ENCODE data around the gene FOXN3. TPM values are rescaled to one million over a fixed set of nuclear protein-coding genes. Genes with fewer than 3 reads are reported as not detected.

Gene FOXN3
- total RNA-seq, 2 donors from 2014 or later = 42.3 to 61.6 TPM

- no peaks in the 10 kb centered on the region for H3K27me3 ChIP-seq
- DNase-seq = no peak
- intact Hi-C loops (cut with DNase I) = no loop called here
Measured at GRCh38 chr14:89175881-89176799, 240.9 kb downstream of the FOXN3 start.

GRCh38 chr14:89171628-89172027, 245.4 kb downstream of the FOXN3 start:
- Histone ChIP-seq H3K4me1 (no peaks in the 10 kb centered on the region), H3K9me3 (peaks cover 0 to 4% (median 0%) of the 10 kb centered on the region in 3 donors), H3K36me3 (replicated peaks in 1 of 2; ENCODE audit: insufficient read depth in 1 of 2, low read depth in 2 of 2) (no peaks in the 10 kb centered on the region), H3K27me3 (no peaks in the 10 kb centered on the region), H3K4me3 (no peak overlapping the region), H3K27ac (no peak overlapping the region)
- intact Hi-C loops (cut with DNase I) = no loop called here
- ATAC-seq = no peak
- no peak for DNase-seq
- TF ChIP-seq CTCF (IDR thresholded peaks at IDR 0.05) (no peak), POLR2A (IDR thresholded peaks at IDR 0.05) (no peak)

More at GRCh38 chr14:89175881-89176799, 240.9 kb downstream of the FOXN3 start:
- no peaks in the 10 kb centered on the region for H3K4me1 ChIP-seq
- WGBS, 2 donors = 65 to 68% methylated on average over 8 of the region's 8 CpGs
- no peak for TF ChIP-seq POLR2A (IDR thresholded peaks at IDR 0.05)
- no peak for TF ChIP-seq CTCF (IDR thresholded peaks at IDR 0.05)
- H3K4me3 ChIP-seq = no peak overlapping the region
- H3K36me3 ChIP-seq (replicated peaks in 1 of 2; ENCODE audit: insufficient read depth in 1 of 2, low read depth in 2 of 2) = no peaks in the 10 kb centered on the region
- peaks cover 0 to 4% (median 0%) of the 10 kb centered on the region in 3 donors for H3K9me3 ChIP-seq
- ATAC-seq = no peak
- H3K27ac ChIP-seq = no peak overlapping the region

- TF ChIP-seq CTCF (IDR thresholded peaks at IDR 0.05) (no peak), POLR2A (IDR thresholded peaks at IDR 0.05) (no peak)
- no peak overlapping the region for H3K27ac ChIP-seq
- no peaks in the 10 kb centered on the region for H3K4me1 ChIP-seq
- intact Hi-C loops (cut with DNase I) = no loop called here
- peaks cover 0 to 4% (median 0%) of the 10 kb centered on the region in 3 donors for H3K9me3 ChIP-seq
- ATAC-seq (no peak), DNase-seq (no peak)
- no peaks in the 10 kb centered on the region for H3K27me3 ChIP-seq
- WGBS, 2 donors = 51 to 53% methylated on average over 2 of the region's 2 CpGs
- H3K36me3 ChIP-seq (replicated peaks in 1 of 2; ENCODE audit: insufficient read depth in 1 of 2, low read depth in 2 of 2) = no peaks in the 10 kb centered on the region
- no peak overlapping the region for H3K4me3 ChIP-seq
Measured at GRCh38 chr14:89171168-89171567, 245.9 kb downstream of the FOXN3 start.

- Histone ChIP-seq H3K4me1 (no peaks in the 10 kb centered on the region), H3K9me3 (peaks cover 0 to 4% (median 0%) of the 10 kb centered on the region in 3 donors), H3K27ac (no peak overlapping the region), H3K36me3 (replicated peaks in 1 of 2; ENCODE audit: insufficient read depth in 1 of 2, low read depth in 2 of 2) (peaks cover 0 to under 1% of the 10 kb centered on the region in 2 donors), H3K27me3 (no peaks in the 10 kb centered on the region), H3K4me3 (no peak overlapping the region)
- 77 to 93% methylated on average over 6 of the region's 6 CpGs for WGBS, 2 donors
- TF ChIP-seq CTCF (IDR thresholded peaks at IDR 0.05) (no peak), POLR2A (IDR thresholded peaks at IDR 0.05) (no peak)
- intact Hi-C loops (cut with DNase I) = no loop called here
- no peak for ATAC-seq
- DNase-seq = no peak
Measured at GRCh38 chr14:89167705-89168104, 249.3 kb downstream of the FOXN3 start.
